Transverse colon (tissue), 4 donors: ENCODE data around the gene TECTA.

Source experiments
- CTCF ChIP-seq, 5 experiments: fragments of 200-600 bp in 3 of 5; fragments of 450-650 bp in 2 of 5; sonication (generic) in 3 of 5; IDR thresholded peaks; 1 replicate in 2 of 5; 2 replicates in 3 of 5; pipeline ENCODE4 v1.5.1; 2016 to 2017; ENCODE audit warnings: antibody characterized with exemption in 5 of 5, inconsistent platforms in 3 of 5, mild to moderate bottlenecking in 2 of 5, moderate library complexity in 1 of 5
- POLR2AphosphoS5 ChIP-seq, 3 donors: sonication (generic); formaldehyde crosslinking; IDR thresholded peaks; one replicate each; pipeline ENCODE4 v1.6.1; 2016; ENCODE audit warnings: antibody characterized with exemption in 3 of 3

- TF ChIP-seq CTCF (IDR thresholded peaks at IDR 0.05) = no peak
- TF ChIP-seq POLR2AphosphoS5 (IDR thresholded peaks at IDR 0.05) = no peak
These were observed 60.4 kb downstream of the TECTA start for GRCh38 chr11:121161349-121161917.
